PC-3 (cell line): Measurements from ENCODE around the gene SUSD3. TPM values are rescaled to one million over a fixed set of nuclear protein-coding genes. Genes with fewer than 3 reads are reported as not detected.

Experiments used
- ATAC-seq: fragments of 200-7000 bp; cut with Tn5 transposase; 2 replicates; pipeline ENCODE4 v1.9.1; 2020; ENCODE audit warnings: mild to moderate bottlenecking, moderate library complexity
- BruUV-seq: library from RNA; stranded (reverse); fragments of 400-500 nt; replicated peaks from 2 replicates; lab custom pipeline; 2021; lab: Mats Ljungman, UMichigan
- CTCF ChIA-PET: fragments of 300-600 bp; sonication (Branson Sonifier 250); formaldehyde crosslinking; loops from one replicate; lab custom pipeline; 2022; ENCODE audit warnings: antibody characterized with exemption; lab: Charles Lee
- POLR2A ChIA-PET: fragments of 300-600 bp; sonication (Branson Sonifier 250); formaldehyde crosslinking; loops from one replicate; lab custom pipeline; 2022; ENCODE audit warnings: antibody characterized with exemption; ENCODE audit not compliant: unreplicated experiment; lab: Charles Lee
- DNase-seq: peaks from one replicate; pipeline ENCODE4 v3.0.0-alpha.2; 2015
- H2AFZ ChIP-seq: fragments of 300-600 bp; sonication (generic); 2 replicates; pipeline ENCODE4 v1.6.0; 2016; ENCODE audit warnings: antibody characterized with exemption, low read length
- H3F3A ChIP-seq: fragments of 300-600 bp; sonication (generic); one replicate; pipeline ENCODE4 v1.6.0; 2017; ENCODE audit warnings: antibody characterized with exemption, low read length, control low read depth, mild to moderate bottlenecking; ENCODE audit not compliant: unreplicated experiment
- H3K27ac ChIP-seq: fragments of 300-600 bp; sonication (generic); 2 replicates; pipeline ENCODE4 v1.5.1; 2016; ENCODE audit warnings: mild to moderate bottlenecking, low read length
- H3K27me3 ChIP-seq: fragments of 300-600 bp; sonication (generic); 2 replicates; pipeline ENCODE4 v1.6.1; 2016; ENCODE audit warnings: low read length, mixed read lengths
- H3K36me3 ChIP-seq: fragments of 300-600 bp; sonication (generic); 2 replicates; pipeline ENCODE4 v1.6.1; 2016; ENCODE audit warnings: low read depth, mixed run types, low read length, mixed read lengths
- H3K4me1 ChIP-seq: fragments of 300-600 bp; sonication (generic); 2 replicates; pipeline ENCODE4 v1.5.1; 2016; ENCODE audit warnings: low read length; ENCODE audit not compliant: insufficient read depth
- H3K4me2 ChIP-seq: fragments of 300-600 bp; sonication (generic); 2 replicates; pipeline ENCODE4 v1.6.0; 2016; ENCODE audit warnings: low read length
- H3K4me3 ChIP-seq: fragments of 300-600 bp; sonication (generic); 2 replicates; pipeline ENCODE4 v1.5.1; 2016; ENCODE audit warnings: mild to moderate bottlenecking, low read length, mixed read lengths
- H3K79me2 ChIP-seq: fragments of 300-600 bp; sonication (generic); 2 replicates; pipeline ENCODE4 v1.6.1; 2017; ENCODE audit warnings: low read length, mixed read lengths
- H3K9ac ChIP-seq: fragments of 300-600 bp; sonication (generic); 2 replicates; pipeline ENCODE4 v1.6.0; 2016; ENCODE audit warnings: mild to moderate bottlenecking, low read length
- H3K9me2 ChIP-seq: fragments of 300-600 bp; sonication (generic); replicated peaks from 2 replicates; pipeline ENCODE4 v1.6.1; 2016; ENCODE audit warnings: mixed run types, low read length, mixed read lengths
- H3K9me3 ChIP-seq: fragments of 300-600 bp; sonication (generic); 2 replicates; pipeline ENCODE4 v1.6.1; 2016; ENCODE audit warnings: low read length, mixed read lengths
- H4K20me1 ChIP-seq: fragments of 300-600 bp; sonication (generic); 2 replicates; pipeline ENCODE4 v1.6.1; 2016; ENCODE audit warnings: low read length, mixed read lengths
- EZH2 ChIP-seq: fragments of 300-600 bp; sonication (generic); IDR thresholded peaks from one replicate; pipeline ENCODE4 v1.6.1; 2017; ENCODE audit warnings: antibody characterized with exemption, mild to moderate bottlenecking, low read length; ENCODE audit not compliant: unreplicated experiment
- EZH2phosphoT487 ChIP-seq: fragments of 300-600 bp; sonication (generic); IDR thresholded peaks from 2 replicates; pipeline ENCODE4 v1.6.1; 2018; ENCODE audit warnings: mild to moderate bottlenecking, antibody characterized with exemption, low read length, borderline replicate concordance
- intact Hi-C: fragments of 100-400 bp; cut with micrococcal nuclease; formaldehyde crosslinking; loops from 2 replicates; pipeline ENCODE4 v1.9.0; 2023
- total RNA-seq: library from RNA; depleted of rRNA; stranded (reverse); fragments of >200 nt; gene quantifications from 2 replicates; pipeline ENCODE4 v1.2.3, GENCODE V29; 2014
- TF ChIP-seq, protein P1 (sequence below): fragments of 300-600 bp; sonication (generic); conservative IDR thresholded peaks from 2 replicates; pipeline ENCODE4 v1.5.1; 2017; ENCODE audit warnings: antibody characterized with exemption, low read depth, mild to moderate bottlenecking, low read length

The SUSD3 gene
- total RNA-seq, 1 experiment from 2014 or later = 13.4 TPM

DNA sequence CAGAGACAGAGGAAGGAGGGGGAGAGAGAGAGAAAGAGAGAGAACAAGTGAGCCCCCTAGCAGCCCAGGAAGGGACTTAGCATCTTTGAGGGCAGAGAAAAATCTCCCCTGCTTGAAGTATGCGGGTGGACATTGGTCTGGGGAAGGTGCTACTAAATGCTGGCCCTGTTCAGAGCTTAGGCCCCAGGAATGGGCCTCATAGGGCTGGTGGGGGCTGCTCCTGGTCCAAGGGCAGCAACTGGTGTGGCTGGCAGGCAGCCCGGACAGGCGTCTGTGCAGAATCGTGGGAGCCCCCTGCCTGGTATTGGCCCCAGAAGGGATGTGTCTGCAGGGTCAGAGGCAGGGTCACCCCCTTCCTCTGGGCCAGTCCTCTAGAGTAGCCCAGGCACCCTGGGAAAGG lies 47.8 kb upstream of the SUSD3 start:
- Histone ChIP-seq H4K20me1 (no peaks in the 10 kb centered on the region), H3K27ac (no peak overlapping the region), H3K9me2 (no peaks in the 10 kb centered on the region), H3K4me1 (no peaks in the 10 kb centered on the region), H3K9me3 (no peaks in the 10 kb centered on the region), H2AFZ (no peak overlapping the region), H3K27me3 (no peaks in the 10 kb centered on the region), H3K4me2 (no peak overlapping the region), H3K4me3 (no peak overlapping the region), H3K36me3 (no peaks in the 10 kb centered on the region), H3F3A (no peaks in the 10 kb centered on the region), H3K9ac (no peak overlapping the region), H3K79me2 (no peaks in the 10 kb centered on the region)
- BruUV-seq = no TSS peak
- TF ChIP-seq, protein P1, sequence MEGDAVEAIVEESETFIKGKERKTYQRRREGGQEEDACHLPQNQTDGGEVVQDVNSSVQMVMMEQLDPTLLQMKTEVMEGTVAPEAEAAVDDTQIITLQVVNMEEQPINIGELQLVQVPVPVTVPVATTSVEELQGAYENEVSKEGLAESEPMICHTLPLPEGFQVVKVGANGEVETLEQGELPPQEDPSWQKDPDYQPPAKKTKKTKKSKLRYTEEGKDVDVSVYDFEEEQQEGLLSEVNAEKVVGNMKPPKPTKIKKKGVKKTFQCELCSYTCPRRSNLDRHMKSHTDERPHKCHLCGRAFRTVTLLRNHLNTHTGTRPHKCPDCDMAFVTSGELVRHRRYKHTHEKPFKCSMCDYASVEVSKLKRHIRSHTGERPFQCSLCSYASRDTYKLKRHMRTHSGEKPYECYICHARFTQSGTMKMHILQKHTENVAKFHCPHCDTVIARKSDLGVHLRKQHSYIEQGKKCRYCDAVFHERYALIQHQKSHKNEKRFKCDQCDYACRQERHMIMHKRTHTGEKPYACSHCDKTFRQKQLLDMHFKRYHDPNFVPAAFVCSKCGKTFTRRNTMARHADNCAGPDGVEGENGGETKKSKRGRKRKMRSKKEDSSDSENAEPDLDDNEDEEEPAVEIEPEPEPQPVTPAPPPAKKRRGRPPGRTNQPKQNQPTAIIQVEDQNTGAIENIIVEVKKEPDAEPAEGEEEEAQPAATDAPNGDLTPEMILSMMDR = no peak
- no peak for TF ChIP-seq EZH2phosphoT487
- TF ChIP-seq EZH2 = no peak
- POLR2A ChIA-PET = no interaction called here
- ATAC-seq (no peak), DNase-seq (no peak)
- CTCF ChIA-PET = no interaction called here
- intact Hi-C loops = no loop called here

GRCh38 chr9:93011114-93011513 lies 47.4 kb upstream of the SUSD3 start:
- Histone ChIP-seq H3K4me3 (no peak overlapping the region), H3K9me3 (no peaks in the 10 kb centered on the region), H3K9ac (no peak overlapping the region), H3F3A (no peaks in the 10 kb centered on the region), H3K27ac (no peak overlapping the region), H4K20me1 (no peaks in the 10 kb centered on the region), H3K27me3 (no peaks in the 10 kb centered on the region), H3K4me1 (no peaks in the 10 kb centered on the region), H3K4me2 (no peak overlapping the region), H3K79me2 (no peaks in the 10 kb centered on the region), H3K36me3 (no peaks in the 10 kb centered on the region), H3K9me2 (no peaks in the 10 kb centered on the region), H2AFZ (no peak overlapping the region)
- TF ChIP-seq, protein P1 = no peak
- TF ChIP-seq EZH2 = no peak
- no peak for TF ChIP-seq EZH2phosphoT487
- BruUV-seq = no TSS peak
- DNase-seq (no peak), ATAC-seq (no peak)
- ChIA-PET POLR2A (no interaction called here), CTCF (no interaction called here)
- intact Hi-C loops = no loop called here

- H3K36me3 ChIP-seq = no peaks in the 10 kb centered on the region
- H3K9me2 ChIP-seq = no peaks in the 10 kb centered on the region
- no peak overlapping the region for H3K27ac ChIP-seq
- H3F3A ChIP-seq = no peaks in the 10 kb centered on the region
- ChIA-PET CTCF (no interaction called here), POLR2A (no interaction called here)
- TF ChIP-seq, protein P1 = no peak
- TF ChIP-seq EZH2phosphoT487 = no peak
- TF ChIP-seq EZH2 = no peak
- H3K9ac ChIP-seq = no peak overlapping the region
- no peak overlapping the region for H2AFZ ChIP-seq
- no peaks in the 10 kb centered on the region for H3K9me3 ChIP-seq
- BruUV-seq = no TSS peak
- ATAC-seq = no peak
- no peak for DNase-seq
- H3K4me2 ChIP-seq = no peak overlapping the region
- no peaks in the 10 kb centered on the region for H3K79me2 ChIP-seq
- no peaks in the 10 kb centered on the region for H4K20me1 ChIP-seq
- intact Hi-C loops = no loop called here
- no peak overlapping the region for H3K4me3 ChIP-seq
- no peaks in the 10 kb centered on the region for H3K27me3 ChIP-seq
- H3K4me1 ChIP-seq = no peaks in the 10 kb centered on the region
Observed at GRCh38 chr9:93012963-93013855, 45.3 kb upstream of the SUSD3 start.
